Glomerular endothelial cell (primary cell): ENCODE data around the gene SHPK. TPM values are rescaled to one million over a fixed set of nuclear protein-coding genes. Genes with fewer than 3 reads are reported as not detected.

Experiments
- DNase-seq: peaks from one replicate; pipeline ENCODE4 v3.0.0-alpha.2; 2011; ENCODE audit warnings: low read depth, low spot score; ENCODE audit errors: extremely low read depth
- total RNA-seq: library from RNA; depleted of rRNA; stranded (reverse); fragments of >200 nt; gene quantifications from 2 replicates; pipeline ENCODE4 v1.2.3, GENCODE V29; 2015

The SHPK gene
- total RNA-seq, 1 donor from 2014 or later: 14.5 TPM

DNA sequence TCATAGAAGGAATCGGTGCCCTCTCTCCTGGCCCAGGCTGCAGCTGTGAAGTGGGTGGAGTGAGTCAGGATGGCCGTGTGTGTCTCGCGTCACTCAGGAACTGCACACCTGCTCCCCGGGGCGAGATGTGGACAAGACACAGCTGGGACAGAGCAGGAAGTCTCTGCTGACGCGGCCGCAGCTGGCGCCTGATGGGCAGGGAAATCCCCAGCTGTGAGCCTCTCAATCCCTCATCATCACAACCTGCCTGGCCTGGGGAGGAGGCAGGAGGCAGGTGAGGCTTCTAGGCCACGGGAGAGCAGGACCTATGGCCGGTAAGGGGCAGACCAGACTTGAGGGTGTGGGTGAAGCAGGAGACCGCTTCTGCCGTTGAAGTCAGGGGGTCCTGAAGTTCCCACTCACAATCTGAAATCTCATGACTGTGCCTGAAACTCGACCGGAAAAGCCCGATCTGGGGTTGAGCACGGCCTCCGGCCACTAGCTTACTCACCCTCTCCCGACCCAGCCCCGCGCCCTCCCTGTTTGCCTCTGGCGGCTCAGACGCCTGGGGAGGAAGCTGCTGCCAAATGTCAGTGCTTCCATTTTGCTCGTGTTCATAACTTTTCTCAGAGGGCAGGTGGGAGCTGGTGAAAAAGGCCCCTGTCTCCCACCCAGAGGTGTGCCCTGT lies 77.3 kb downstream of the SHPK start:
- DNase-seq: no peak

Other genes starting within 250 kb of the SHPK start
- not detected in 2 replicates for gene OR3A2, start 249.9 kb downstream of the SHPK start, total RNA-seq
- gene OR1E1, start 237.8 kb downstream of the SHPK start, total RNA-seq: not detected in 2 replicates
- gene OR3A3, start 224.9 kb downstream of the SHPK start, total RNA-seq: not detected in 2 replicates
- gene OR1E2, start 202.4 kb downstream of the SHPK start, total RNA-seq: not detected in 2 replicates
- not detected in 2 replicates for gene SPATA22, start 164.4 kb downstream of the SHPK start, total RNA-seq
- gene ASPA, start 160.3 kb downstream of the SHPK start, total RNA-seq: not detected in 2 replicates
- 0.06 TPM in 1 of 2 replicates, not detected in the other for gene TRPV3, start 78.4 kb downstream of the SHPK start, total RNA-seq
- 1.2 and 2.2 TPM in 2 replicates for gene TRPV1, start 26.8 kb downstream of the SHPK start, total RNA-seq
- 25.7 and 29.9 TPM in 2 replicates for gene CTNS, start 510 bp upstream of the SHPK start, total RNA-seq
- gene TAX1BP3, start 32.3 kb upstream of the SHPK start, total RNA-seq: 358 and 402 TPM in 2 replicates
- gene EMC6, start 32.6 kb upstream of the SHPK start, total RNA-seq: 17.5 and 24.1 TPM in 2 replicates
- gene P2RX5, start 59.9 kb upstream of the SHPK start, total RNA-seq: 1.2 and 2.9 TPM in 2 replicates
- gene HASPIN, start 87.7 kb upstream of the SHPK start, total RNA-seq: 3.2 and 6.3 TPM in 2 replicates
- gene ITGAE, start 164.9 kb upstream of the SHPK start, total RNA-seq: 10.5 and 13.3 TPM in 2 replicates
- 23.2 and 25.3 TPM in 2 replicates for gene NCBP3, start 210.0 kb upstream of the SHPK start, total RNA-seq